Osteoblast (primary cell): ENCODE measurements around the gene ATP8B3. TPM values are rescaled to one million over a fixed set of nuclear protein-coding genes. Genes with fewer than 3 reads are reported as not detected.

Experiments
- DNase-seq: peaks from one replicate; pipeline ENCODE4 v3.0.0; 2011; ENCODE audit warnings: low spot score, mixed read lengths; ENCODE audit not compliant: insufficient read length; ENCODE audit errors: missing footprints
- H2AFZ ChIP-seq: 2 replicates; pipeline ENCODE4 v1.6.0; 2011; ENCODE audit warnings: mild to moderate bottlenecking, low read length
- H3K27ac ChIP-seq: 2 replicates; pipeline ENCODE4 v1.5.1; 2011; ENCODE audit warnings: mild to moderate bottlenecking, low read depth, low read length, moderate library complexity
- H3K27me3 ChIP-seq: 2 replicates; pipeline ENCODE4 v1.6.0; 2012; ENCODE audit warnings: mild to moderate bottlenecking, control low read depth, inconsistent platforms, low read length, moderate library complexity; ENCODE audit not compliant: insufficient read depth
- H3K36me3 ChIP-seq: 2 replicates; pipeline ENCODE4 v1.5.1; 2011; ENCODE audit warnings: mild to moderate bottlenecking, low read length, control low read depth, moderate library complexity; ENCODE audit not compliant: insufficient read depth
- H3K4me1 ChIP-seq: 2 replicates; pipeline ENCODE4 v1.5.1; 2011; ENCODE audit warnings: mild to moderate bottlenecking, low read length, control low read depth, moderate library complexity; ENCODE audit not compliant: insufficient read depth
- H3K4me2 ChIP-seq: 2 replicates; pipeline ENCODE4 v1.6.0; 2011; ENCODE audit warnings: mild to moderate bottlenecking, low read length; ENCODE audit not compliant: insufficient read depth
- H3K4me3 ChIP-seq: fragments of 200-600 bp; sonication (generic); 3 replicates; pipeline ENCODE4 v1.5.1; 2012; ENCODE audit warnings: mild to moderate bottlenecking, low read length, inconsistent platforms; ENCODE audit not compliant: insufficient read depth
- H3K79me2 ChIP-seq: 2 replicates; pipeline ENCODE4 v1.6.0; 2012; ENCODE audit warnings: mild to moderate bottlenecking, low read length, control low read depth, inconsistent platforms; ENCODE audit not compliant: insufficient read depth
- H3K9me3 ChIP-seq: 2 replicates; pipeline ENCODE4 v1.5.1; 2011; ENCODE audit warnings: low read depth, low read length, control low read depth
- H4K20me1 ChIP-seq: 2 replicates; pipeline ENCODE4 v1.6.0; 2012; ENCODE audit warnings: mild to moderate bottlenecking, low read length, control low read depth; ENCODE audit not compliant: insufficient read depth
- total RNA-seq: library from RNA; depleted of rRNA; stranded (reverse); fragments of >200 nt; gene quantifications from 2 replicates; pipeline ENCODE4 v1.2.3, GENCODE V29; 2012
- TF ChIP-seq, protein P1 (sequence below): IDR thresholded peaks from 2 replicates; pipeline ENCODE4 v1.5.1; 2011; ENCODE audit warnings: mild to moderate bottlenecking, low read depth, low read length, moderate library complexity; ENCODE audit errors: extremely low read depth

Gene ATP8B3
- total RNA-seq, 1 donor: 0.72 TPM

- Histone ChIP-seq H2AFZ (no peak within 1 kb of the TSS), H3K4me1 (no peaks in the 10 kb centered on the region), H3K27ac (no peak within 1 kb of the TSS), H3K79me2 (no peaks in the 10 kb centered on the region), H4K20me1 (no peaks in the 10 kb centered on the region), H3K36me3 (no peaks in the 10 kb centered on the region), H3K9me3 (no peaks in the 10 kb centered on the region), H3K4me2 (no peak within 1 kb of the TSS), H3K4me3 (no peak within 1 kb of the TSS), H3K27me3 (peaks cover 86% of the 10 kb centered on the region)
- TF ChIP-seq, protein P1, sequence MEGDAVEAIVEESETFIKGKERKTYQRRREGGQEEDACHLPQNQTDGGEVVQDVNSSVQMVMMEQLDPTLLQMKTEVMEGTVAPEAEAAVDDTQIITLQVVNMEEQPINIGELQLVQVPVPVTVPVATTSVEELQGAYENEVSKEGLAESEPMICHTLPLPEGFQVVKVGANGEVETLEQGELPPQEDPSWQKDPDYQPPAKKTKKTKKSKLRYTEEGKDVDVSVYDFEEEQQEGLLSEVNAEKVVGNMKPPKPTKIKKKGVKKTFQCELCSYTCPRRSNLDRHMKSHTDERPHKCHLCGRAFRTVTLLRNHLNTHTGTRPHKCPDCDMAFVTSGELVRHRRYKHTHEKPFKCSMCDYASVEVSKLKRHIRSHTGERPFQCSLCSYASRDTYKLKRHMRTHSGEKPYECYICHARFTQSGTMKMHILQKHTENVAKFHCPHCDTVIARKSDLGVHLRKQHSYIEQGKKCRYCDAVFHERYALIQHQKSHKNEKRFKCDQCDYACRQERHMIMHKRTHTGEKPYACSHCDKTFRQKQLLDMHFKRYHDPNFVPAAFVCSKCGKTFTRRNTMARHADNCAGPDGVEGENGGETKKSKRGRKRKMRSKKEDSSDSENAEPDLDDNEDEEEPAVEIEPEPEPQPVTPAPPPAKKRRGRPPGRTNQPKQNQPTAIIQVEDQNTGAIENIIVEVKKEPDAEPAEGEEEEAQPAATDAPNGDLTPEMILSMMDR: no peak
- no peak for DNase-seq
These were observed 59.0 kb downstream of the ATP8B3 start, which contains the start of gene ONECUT3 for GRCh38 chr19:1752757-1753728. ONECUT3 (plus strand) TSS chr19:1753506; CDS start chr19:1753663, 157 bp downstream.

DNA sequence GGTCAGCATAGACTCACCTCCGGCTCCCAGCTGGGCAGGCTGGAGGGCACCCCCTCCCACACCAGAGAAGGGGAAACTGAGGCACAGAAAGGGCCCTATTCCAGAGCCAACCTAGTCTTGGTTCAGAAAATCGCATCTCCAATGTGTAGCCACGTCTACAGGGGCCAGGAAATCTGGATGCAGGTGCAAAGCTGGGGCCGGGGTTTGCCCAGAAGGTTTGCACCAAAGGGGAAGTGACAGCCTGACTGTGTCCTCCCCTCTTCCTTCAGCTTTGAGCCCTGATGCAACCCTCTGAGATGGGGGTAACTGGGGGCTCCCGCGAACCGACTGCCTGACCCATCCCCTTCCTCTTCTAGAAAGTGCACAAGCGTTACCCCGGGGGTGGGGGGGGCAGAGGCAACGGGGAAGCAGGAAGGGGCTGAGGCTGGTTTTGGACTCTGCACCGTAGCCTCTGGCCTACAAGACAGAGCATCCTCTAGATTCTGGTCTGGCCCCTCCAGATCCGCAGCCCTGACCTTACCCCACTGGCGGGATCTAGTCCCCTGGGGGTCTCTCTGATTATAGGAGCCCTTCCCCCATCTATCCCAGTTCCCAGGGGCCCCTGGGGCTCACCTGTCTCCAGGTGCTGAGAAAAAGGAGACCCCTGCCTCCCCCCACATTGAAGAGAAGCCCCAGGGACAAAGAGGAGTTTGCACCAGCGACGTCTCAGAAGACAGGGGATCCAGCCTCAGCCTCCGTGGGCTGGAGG, 59.9 kb downstream of the ATP8B3 start:
- no peak for DNase-seq
- Histone ChIP-seq H3K27me3 (peaks cover 82% of the 10 kb centered on the region), H3K9me3 (no peaks in the 10 kb centered on the region), H4K20me1 (no peaks in the 10 kb centered on the region), H3K79me2 (no peaks in the 10 kb centered on the region), H3K4me3 (no peak overlapping the region), H2AFZ (no peak overlapping the region), H3K36me3 (no peaks in the 10 kb centered on the region), H3K4me2 (no peak overlapping the region), H3K4me1 (peaks cover 6% of the 10 kb centered on the region), H3K27ac (no peak overlapping the region)
- TF ChIP-seq, protein P1: no peak

DNA sequence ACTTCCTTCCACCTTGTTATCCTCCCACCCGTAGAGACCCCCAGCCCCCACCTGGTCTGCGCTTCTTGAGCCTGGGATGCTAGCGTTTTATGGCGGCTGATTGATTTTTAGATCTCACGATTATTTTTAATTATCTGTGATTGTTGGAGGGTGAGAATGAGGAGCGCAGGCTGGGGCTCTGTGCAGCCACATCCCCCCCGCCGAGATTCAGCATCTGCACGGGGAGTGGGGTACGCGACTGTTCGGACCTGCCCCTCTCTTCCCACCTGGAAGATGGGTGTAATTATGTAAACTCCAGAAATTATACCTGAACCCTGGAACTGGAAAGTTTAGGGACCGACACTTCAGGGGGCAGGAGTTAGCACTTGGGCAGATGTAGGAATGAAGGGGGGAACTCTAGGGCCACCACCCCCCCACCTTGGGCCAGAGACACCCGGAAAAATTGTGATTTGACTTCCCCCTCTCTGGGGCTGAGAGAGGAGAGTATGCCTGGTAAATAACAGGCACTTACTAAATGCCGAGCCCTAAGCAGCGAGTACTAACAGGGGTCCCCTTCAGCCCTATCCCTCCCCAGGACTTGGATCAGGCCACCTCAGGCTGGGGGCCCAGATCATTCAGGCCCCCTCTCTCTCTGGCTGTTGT, 60.6 kb downstream of the ATP8B3 start:
- H3K4me3 ChIP-seq: no peak overlapping the region
- no peak overlapping the region for H2AFZ ChIP-seq
- no peaks in the 10 kb centered on the region for H3K9me3 ChIP-seq
- H4K20me1 ChIP-seq: peaks cover 4% of the 10 kb centered on the region
- TF ChIP-seq, protein P1: no peak
- peaks cover 13% of the 10 kb centered on the region for H3K4me1 ChIP-seq
- H3K79me2 ChIP-seq: no peaks in the 10 kb centered on the region
- H3K27ac ChIP-seq: no peak overlapping the region
- no peaks in the 10 kb centered on the region for H3K36me3 ChIP-seq
- peaks cover 81% of the 10 kb centered on the region for H3K27me3 ChIP-seq
- H3K4me2 ChIP-seq: no peak overlapping the region
- DNase-seq: no peak
